Body of pancreas (tissue), 4 donors: Measurements from ENCODE around the gene EZH2. TPM values are rescaled to one million over a fixed set of nuclear protein-coding genes. Genes with fewer than 3 reads are reported as not detected.

ENCODE experiments used
- ATAC-seq: fragments of 150-250 bp; one replicate; pipeline ENCODE4 v1.9.1; 2016
- DNase-seq, 4 donors: peaks; one replicate each; pipeline ENCODE4 v3.0.0-alpha.2; 2019
- H3K27ac ChIP-seq, 4 donors: fragments of 200-600 bp; sonication (generic); 1 replicate in 3 of 4; 2 replicates in 1 of 4; pipeline versions ENCODE4 v1.5.1 to v1.6.1; 2016 to 2019; ENCODE audit warnings: mild to moderate bottlenecking in 1 of 4, mixed read lengths in 1 of 4, moderate library complexity in 1 of 4
- H3K27me3 ChIP-seq, 2 donors: fragments of 200-600 bp; sonication (generic); one replicate each; pipeline ENCODE4 v1.6.0; 2016; ENCODE audit warnings: mild to moderate bottlenecking in 1 of 2
- H3K36me3 ChIP-seq, 2 donors: fragments of 200-600 bp; sonication (generic); replicated peaks in 1 of 2; 2 replicates each; pipeline ENCODE4 v1.5.1; 2016; ENCODE audit warnings: low read depth in 2 of 2; ENCODE audit not compliant: insufficient read depth in 1 of 2
- H3K4me1 ChIP-seq: fragments of 200-600 bp; sonication (generic); one replicate; pipeline ENCODE4 v1.6.0; 2016
- H3K4me3 ChIP-seq, 2 donors: fragments of 200-600 bp; sonication (generic); 1 replicate in 1 of 2; 2 replicates in 1 of 2; pipeline ENCODE4 v1.5.1; 2016 to 2019
- H3K9me3 ChIP-seq, 3 donors: fragments of 200-600 bp; sonication (generic); 1 replicate in 2 of 3; 2 replicates in 1 of 3; pipeline ENCODE4 v1.5.1; 2016
- POLR2A ChIP-seq, 3 donors: fragments of 450-650 bp; IDR thresholded peaks; one replicate each; pipeline ENCODE4 v1.6.1; 2016; ENCODE audit warnings: antibody characterized with exemption in 3 of 3, mild to moderate bottlenecking in 2 of 3
- WGBS, 2 donors: methylation state at CpG; one replicate each; pipeline ENCODE4 v1.1.5; 2017; 5-methylcytosine and 5-hydroxymethylcytosine counted together
- intact Hi-C: fragments of 100-400 bp; cut with DNase I; formaldehyde crosslinking; loops from one replicate; pipeline ENCODE4 v1.15.1; 2023
- total RNA-seq, 2 donors: library from RNA; depleted of rRNA; stranded (reverse); fragments of >200 nt; gene quantifications; one replicate each; pipeline ENCODE4 v1.1.0, GENCODE V29; 2016
- TF ChIP-seq, protein P1 (sequence below), 7 experiments: fragments of 450-650 bp in 4 of 7; fragments of 200-600 bp in 3 of 7; sonication (generic) in 3 of 7; IDR thresholded peaks; one replicate each; pipeline ENCODE4 v1.5.1; 2016 to 2019; ENCODE audit warnings: antibody characterized with exemption in 7 of 7

EZH2 gene
- total RNA-seq, 2 donors from 2014 or later, result 3.4 to 4.0 TPM

DNA sequence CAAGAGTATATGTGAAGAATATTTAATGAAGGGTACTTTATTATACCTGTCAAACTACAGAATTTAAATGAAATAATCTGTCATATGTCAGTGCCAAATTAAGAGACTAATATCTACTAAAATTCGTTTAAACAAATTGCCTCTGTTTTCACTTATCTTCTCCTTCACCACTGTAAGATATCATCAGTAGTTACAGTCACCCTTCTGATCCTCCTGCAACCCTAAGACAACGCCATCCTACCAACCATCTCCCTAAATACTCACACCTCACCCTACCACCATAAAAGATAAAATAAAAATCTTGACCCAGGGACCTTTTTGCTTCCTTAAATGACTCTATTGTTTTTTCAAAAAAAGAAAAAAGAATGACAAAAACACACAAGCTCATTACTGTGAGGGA is 20.8 kb downstream of the EZH2 start:
- Histone ChIP-seq H3K36me3 (no peaks in the 10 kb centered on the region), H3K4me3 (no peak overlapping the region), H3K27ac (no peak overlapping the region), H3K4me1 (peaks cover 4% of the 10 kb centered on the region), H3K9me3 (no peaks in the 10 kb centered on the region), H3K27me3 (no peaks in the 10 kb centered on the region)
- TF ChIP-seq, protein P1, sequence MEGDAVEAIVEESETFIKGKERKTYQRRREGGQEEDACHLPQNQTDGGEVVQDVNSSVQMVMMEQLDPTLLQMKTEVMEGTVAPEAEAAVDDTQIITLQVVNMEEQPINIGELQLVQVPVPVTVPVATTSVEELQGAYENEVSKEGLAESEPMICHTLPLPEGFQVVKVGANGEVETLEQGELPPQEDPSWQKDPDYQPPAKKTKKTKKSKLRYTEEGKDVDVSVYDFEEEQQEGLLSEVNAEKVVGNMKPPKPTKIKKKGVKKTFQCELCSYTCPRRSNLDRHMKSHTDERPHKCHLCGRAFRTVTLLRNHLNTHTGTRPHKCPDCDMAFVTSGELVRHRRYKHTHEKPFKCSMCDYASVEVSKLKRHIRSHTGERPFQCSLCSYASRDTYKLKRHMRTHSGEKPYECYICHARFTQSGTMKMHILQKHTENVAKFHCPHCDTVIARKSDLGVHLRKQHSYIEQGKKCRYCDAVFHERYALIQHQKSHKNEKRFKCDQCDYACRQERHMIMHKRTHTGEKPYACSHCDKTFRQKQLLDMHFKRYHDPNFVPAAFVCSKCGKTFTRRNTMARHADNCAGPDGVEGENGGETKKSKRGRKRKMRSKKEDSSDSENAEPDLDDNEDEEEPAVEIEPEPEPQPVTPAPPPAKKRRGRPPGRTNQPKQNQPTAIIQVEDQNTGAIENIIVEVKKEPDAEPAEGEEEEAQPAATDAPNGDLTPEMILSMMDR (IDR thresholded peaks at IDR 0.05), result no peak
- no peak for TF ChIP-seq POLR2A (IDR thresholded peaks at IDR 0.05)
- WGBS, 2 donors, result 50 to 59% methylated on average over 2 of the region's 2 CpGs
- no peak for DNase-seq
- ATAC-seq, result no peak
- intact Hi-C loops, result no loop called here

DNA sequence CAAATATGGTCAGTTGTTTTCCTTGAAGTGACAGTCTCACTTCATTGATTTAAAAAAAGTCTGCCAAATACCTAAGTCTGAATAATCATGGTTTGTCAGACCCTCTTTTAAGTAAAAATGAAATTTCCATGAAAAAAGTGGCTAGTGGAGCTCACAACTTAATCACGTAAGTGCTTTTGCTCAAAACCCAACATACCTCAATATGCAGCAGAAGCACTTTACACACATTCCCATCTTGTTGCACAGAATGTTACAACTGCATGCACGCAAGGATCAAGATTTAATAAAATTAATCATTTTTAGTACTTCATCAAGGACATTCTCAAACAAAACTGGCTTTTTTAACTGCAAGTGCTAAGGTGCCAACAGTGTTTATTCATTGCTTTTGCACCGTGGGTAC is 21.6 kb downstream of the EZH2 start:
- Histone ChIP-seq H3K27ac (no peak overlapping the region), H3K27me3 (no peaks in the 10 kb centered on the region), H3K9me3 (no peaks in the 10 kb centered on the region), H3K36me3 (no peaks in the 10 kb centered on the region), H3K4me1 (peaks cover 4% of the 10 kb centered on the region), H3K4me3 (no peak overlapping the region)
- WGBS, 2 donors, result 69 to 72% methylated on average over 3 of the region's 3 CpGs
- intact Hi-C loops, result no loop called here
- no peak for ATAC-seq
- DNase-seq, result no peak
- TF ChIP-seq, protein P1 (IDR thresholded peaks at IDR 0.05), result no peak
- no peak for TF ChIP-seq POLR2A (IDR thresholded peaks at IDR 0.05)

DNA sequence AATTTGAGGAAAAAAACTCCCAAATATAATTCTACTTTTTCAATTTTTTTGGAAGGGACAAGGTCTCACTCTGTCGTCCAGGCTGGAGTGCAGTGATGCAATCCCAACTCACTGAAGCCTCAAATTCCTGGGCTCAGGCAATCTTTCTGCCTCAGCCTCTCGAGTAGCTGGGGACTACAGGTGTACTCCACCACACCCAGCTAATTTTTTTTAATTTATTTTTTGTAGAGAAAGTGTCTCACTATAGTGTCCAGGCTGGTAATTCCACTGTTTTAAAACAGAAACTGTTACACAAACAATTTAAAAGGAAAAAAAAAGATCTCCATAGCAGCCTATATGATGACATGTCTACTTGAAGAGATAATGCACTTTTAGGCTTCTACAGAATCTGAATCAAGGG is 25.6 kb downstream of the EZH2 start:
- 90 to 92% methylated on average over 2 of the region's 2 CpGs for WGBS, 2 donors
- TF ChIP-seq, protein P1 (IDR thresholded peaks at IDR 0.05), result no peak
- DNase-seq (no peak), ATAC-seq (no peak)
- intact Hi-C loops, result no loop called here
- no peak overlapping the region for H3K27ac ChIP-seq
- H3K9me3 ChIP-seq, result no peaks in the 10 kb centered on the region
- no peaks in the 10 kb centered on the region for H3K27me3 ChIP-seq
- no peaks in the 10 kb centered on the region for H3K36me3 ChIP-seq
- no peak overlapping the region for H3K4me3 ChIP-seq
- H3K4me1 ChIP-seq, result peaks cover 12% of the 10 kb centered on the region

DNA sequence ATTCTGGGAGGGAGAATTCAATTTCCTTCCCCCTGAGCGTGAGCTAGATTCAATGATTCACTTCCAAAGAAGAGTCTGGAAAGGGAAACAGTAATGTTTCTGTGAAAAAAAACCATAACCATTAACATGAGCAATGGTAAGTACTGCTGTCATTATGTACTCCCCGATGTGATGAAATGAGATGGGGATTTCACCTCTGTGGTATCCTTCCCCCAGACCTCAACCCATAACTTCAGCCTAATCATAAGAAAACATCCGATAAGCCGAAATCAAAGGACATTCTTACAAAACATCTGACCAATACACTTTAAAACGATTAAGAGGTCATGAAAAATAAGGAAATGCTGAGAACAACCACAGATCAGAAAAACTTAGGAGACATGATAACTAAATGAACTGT is 27.2 kb downstream of the EZH2 start:
- TF ChIP-seq POLR2A (IDR thresholded peaks at IDR 0.05), result no peak
- TF ChIP-seq, protein P1 (IDR thresholded peaks at IDR 0.05), result no peak
- H3K36me3 ChIP-seq, result no peaks in the 10 kb centered on the region
- H3K9me3 ChIP-seq, result no peaks in the 10 kb centered on the region
- no peak overlapping the region for H3K4me3 ChIP-seq
- H3K4me1 ChIP-seq, result peaks cover 9% of the 10 kb centered on the region
- H3K27me3 ChIP-seq, result no peaks in the 10 kb centered on the region
- 63 to 82% methylated on average over 5 of the region's 5 CpGs for WGBS, 2 donors
- intact Hi-C loops, result no loop called here
- DNase-seq (no peak), ATAC-seq (no peak)
- H3K27ac ChIP-seq, result no peak overlapping the region

DNA sequence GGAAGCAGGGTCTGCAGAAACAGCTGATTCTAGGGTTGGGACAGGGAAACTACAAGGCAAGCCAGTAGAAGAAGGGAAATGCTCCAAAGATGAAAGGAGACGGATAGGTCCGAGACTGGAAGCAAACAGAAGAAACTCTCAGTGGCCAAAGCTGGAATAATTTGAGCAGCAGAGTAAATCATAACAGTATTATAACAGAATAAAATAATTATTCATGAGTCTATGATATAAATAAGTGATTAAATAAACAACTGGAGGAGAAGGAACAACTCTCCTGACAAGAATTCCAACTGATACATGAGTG is 27.6 kb downstream of the EZH2 start:
- WGBS, 2 donors, result 72 to 94% methylated on average over 2 of the region's 2 CpGs
- no peak for ATAC-seq
- Histone ChIP-seq H3K9me3 (no peaks in the 10 kb centered on the region), H3K27ac (no peak overlapping the region), H3K36me3 (no peaks in the 10 kb centered on the region), H3K4me1 (peaks cover 8% of the 10 kb centered on the region), H3K27me3 (no peaks in the 10 kb centered on the region), H3K4me3 (no peak overlapping the region)
- DNase-seq, result no peak
- intact Hi-C loops, result no loop called here
- TF ChIP-seq POLR2A (IDR thresholded peaks at IDR 0.05), result no peak
- TF ChIP-seq, protein P1 (IDR thresholded peaks at IDR 0.05), result no peak
